22Rv1 (cell line): ENCODE results near the gene KRTAP17-1.

ENCODE experiments used
- H3K27ac ChIP-seq: fragments of 450-650 bp; 2 replicates; pipeline ENCODE4 v1.5.1; 2017
- CTCF ChIP-seq: fragments of 450-650 bp; IDR thresholded peaks from 2 replicates; pipeline ENCODE4 v1.5.1; 2017; ENCODE audit warnings: mild to moderate bottlenecking
- ZFX ChIP-seq: fragments of 450-650 bp; IDR thresholded peaks from 2 replicates; pipeline ENCODE4 v1.6.1; 2017; ENCODE audit warnings: antibody characterized with exemption, borderline replicate concordance

KRTAP17-1 gene

GRCh38 chr17:41338961-41339485 is 23.5 kb upstream of the KRTAP17-1 start:
- H3K27ac ChIP-seq = no peak overlapping the region
- no peak for TF ChIP-seq ZFX
- TF ChIP-seq CTCF = no peak

GRCh38 chr17:41335747-41336146 is 20.2 kb upstream of the KRTAP17-1 start:
- no peak overlapping the region for H3K27ac ChIP-seq
- TF ChIP-seq ZFX = no peak
- TF ChIP-seq CTCF = no peak

GRCh38 chr17:41334385-41335305 is 19.1 kb upstream of the KRTAP17-1 start:
- TF ChIP-seq ZFX = no peak
- TF ChIP-seq CTCF = no peak
- H3K27ac ChIP-seq = no peak overlapping the region

- TF ChIP-seq ZFX (no peak), CTCF (no peak)
- no peak overlapping the region for H3K27ac ChIP-seq
Observed at GRCh38 chr17:41333836-41334235, 18.3 kb upstream of the KRTAP17-1 start.

- no peak for TF ChIP-seq CTCF
- TF ChIP-seq ZFX = no peak
- no peak overlapping the region for H3K27ac ChIP-seq
Observed at GRCh38 chr17:41333098-41333497, 17.6 kb upstream of the KRTAP17-1 start.

- no peak for TF ChIP-seq ZFX
- TF ChIP-seq CTCF = no peak
- no peak overlapping the region for H3K27ac ChIP-seq
Observed at GRCh38 chr17:41332239-41332638, 16.7 kb upstream of the KRTAP17-1 start.

GRCh38 chr17:41331606-41332005 is 16.1 kb upstream of the KRTAP17-1 start:
- no peak overlapping the region for H3K27ac ChIP-seq
- TF ChIP-seq CTCF (no peak), ZFX (no peak)
